ENCODE results near the gene TOR1A.
"Not testable (repeated sequence)": the region's sequence is repeated elsewhere in the genome, so short reads cannot be mapped to it uniquely, and the experiment has no call there.

Gene TOR1A

GRCh38 chr9:129816501-129817435 lies 7.2 kb downstream of the TOR1A start:
- peak; percentile 89 to 92 for DNase-seq

GRCh38 chr9:129815278-129815677 lies 8.7 kb downstream of the TOR1A start:
- DNase-seq, result no peak

GRCh38 chr9:129814432-129815223 lies 9.3 kb downstream of the TOR1A start:
- DNase-seq, result peak; percentile 16 to 47

GRCh38 chr9:129813661-129814060 lies 10.3 kb downstream of the TOR1A start:
- DNase-seq, result no peak

- no peak for DNase-seq
These were observed 11.6 kb downstream of the TOR1A start for GRCh38 chr9:129812385-129812784.

GRCh38 chr9:129811967-129812363 lies 12.0 kb downstream of the TOR1A start:
- DNase-seq, result no peak

- DNase-seq, result no peak
These were observed 13.1 kb downstream of the TOR1A start for GRCh38 chr9:129810788-129811187.

GRCh38 chr9:129810116-129810515 lies 13.8 kb downstream of the TOR1A start:
- no peak for DNase-seq

GRCh38 chr9:129809346-129809745 lies 14.6 kb downstream of the TOR1A start:
- DNase-seq, result no peak

- DNase-seq, result peak; percentile 34 to 53
These were observed 17.9 kb downstream of the TOR1A start for GRCh38 chr9:129806061-129806460.

GRCh38 chr9:129803676-129804060 lies 20.3 kb downstream of the TOR1A start:
- no peak for DNase-seq

- peak; percentile 94 to 99 for DNase-seq
These were observed 20.9 kb downstream of the TOR1A start, which contains the start of gene TOR1B for GRCh38 chr9:129802833-129803675. TSS of gene TOR1B (plus strand) at chr9:129803184. CDS start at chr9:129803213, 29 bp downstream.

GRCh38 chr9:129801504-129801903 lies 22.4 kb downstream of the TOR1A start:
- no peak for DNase-seq

GRCh38 chr9:129798973-129799372 lies 25.0 kb downstream of the TOR1A start:
- DNase-seq, result no peak

- DNase-seq, result not testable (repeated sequence)
These were observed 27.9 kb downstream of the TOR1A start for GRCh38 chr9:129796029-129796428.

- DNase-seq, result no peak
These were observed 29.4 kb downstream of the TOR1A start for GRCh38 chr9:129794549-129794948.

- no peak for DNase-seq
These were observed 37.5 kb downstream of the TOR1A start for GRCh38 chr9:129786481-129786880.

GRCh38 chr9:129785866-129786265 lies 38.1 kb downstream of the TOR1A start:
- DNase-seq, result no peak

- DNase-seq, result not testable (repeated sequence)
These were observed 39.0 kb downstream of the TOR1A start for GRCh38 chr9:129784970-129785369.

- peak; percentile 59 to 97 for DNase-seq
These were observed 40.2 kb downstream of the TOR1A start for GRCh38 chr9:129783516-129784361.

GRCh38 chr9:129781981-129782380 lies 42.0 kb downstream of the TOR1A start:
- DNase-seq, result no peak

GRCh38 chr9:129781131-129781530 lies 42.8 kb downstream of the TOR1A start:
- peak; percentile 68 to 82 for DNase-seq

Data from inflammatory macrophage treated with lipopolysaccharide for 1 hour (primary cell).